ENCODE data around the gene MAML2. TPM values are rescaled to one million over a fixed set of nuclear protein-coding genes. Genes with fewer than 3 reads are reported as not detected.

Gene MAML2
- total RNA-seq, 4 donors from 2014 or later, result 34.2 to 49.8 (median 44.4) TPM

DNA sequence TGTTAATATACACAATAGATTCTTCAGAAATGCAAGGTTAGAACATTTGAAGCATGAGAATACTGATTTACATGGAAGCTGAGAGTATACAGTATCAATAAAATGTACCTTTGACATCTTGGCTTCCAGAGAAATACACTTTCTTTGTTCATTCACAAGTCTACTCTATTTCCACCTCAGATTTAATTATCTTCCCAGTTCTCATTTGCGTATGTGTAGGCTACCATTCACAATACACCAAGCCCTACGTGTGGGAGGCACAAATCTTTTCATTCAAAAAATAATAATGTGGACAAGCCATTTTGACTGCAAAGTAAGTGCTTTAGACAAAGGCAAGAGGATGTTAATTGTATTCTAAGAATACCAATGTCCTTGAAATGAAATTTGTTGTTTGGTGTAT, 286.4 kb downstream of the MAML2 start:
- no peak for ATAC-seq (ENCODE audit: low FRiP score)
- no peak for DNase-seq (ENCODE audit: low spot score)
- TF ChIP-seq, protein P1, sequence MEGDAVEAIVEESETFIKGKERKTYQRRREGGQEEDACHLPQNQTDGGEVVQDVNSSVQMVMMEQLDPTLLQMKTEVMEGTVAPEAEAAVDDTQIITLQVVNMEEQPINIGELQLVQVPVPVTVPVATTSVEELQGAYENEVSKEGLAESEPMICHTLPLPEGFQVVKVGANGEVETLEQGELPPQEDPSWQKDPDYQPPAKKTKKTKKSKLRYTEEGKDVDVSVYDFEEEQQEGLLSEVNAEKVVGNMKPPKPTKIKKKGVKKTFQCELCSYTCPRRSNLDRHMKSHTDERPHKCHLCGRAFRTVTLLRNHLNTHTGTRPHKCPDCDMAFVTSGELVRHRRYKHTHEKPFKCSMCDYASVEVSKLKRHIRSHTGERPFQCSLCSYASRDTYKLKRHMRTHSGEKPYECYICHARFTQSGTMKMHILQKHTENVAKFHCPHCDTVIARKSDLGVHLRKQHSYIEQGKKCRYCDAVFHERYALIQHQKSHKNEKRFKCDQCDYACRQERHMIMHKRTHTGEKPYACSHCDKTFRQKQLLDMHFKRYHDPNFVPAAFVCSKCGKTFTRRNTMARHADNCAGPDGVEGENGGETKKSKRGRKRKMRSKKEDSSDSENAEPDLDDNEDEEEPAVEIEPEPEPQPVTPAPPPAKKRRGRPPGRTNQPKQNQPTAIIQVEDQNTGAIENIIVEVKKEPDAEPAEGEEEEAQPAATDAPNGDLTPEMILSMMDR (IDR thresholded peaks at IDR 0.05), result no peak

DNA sequence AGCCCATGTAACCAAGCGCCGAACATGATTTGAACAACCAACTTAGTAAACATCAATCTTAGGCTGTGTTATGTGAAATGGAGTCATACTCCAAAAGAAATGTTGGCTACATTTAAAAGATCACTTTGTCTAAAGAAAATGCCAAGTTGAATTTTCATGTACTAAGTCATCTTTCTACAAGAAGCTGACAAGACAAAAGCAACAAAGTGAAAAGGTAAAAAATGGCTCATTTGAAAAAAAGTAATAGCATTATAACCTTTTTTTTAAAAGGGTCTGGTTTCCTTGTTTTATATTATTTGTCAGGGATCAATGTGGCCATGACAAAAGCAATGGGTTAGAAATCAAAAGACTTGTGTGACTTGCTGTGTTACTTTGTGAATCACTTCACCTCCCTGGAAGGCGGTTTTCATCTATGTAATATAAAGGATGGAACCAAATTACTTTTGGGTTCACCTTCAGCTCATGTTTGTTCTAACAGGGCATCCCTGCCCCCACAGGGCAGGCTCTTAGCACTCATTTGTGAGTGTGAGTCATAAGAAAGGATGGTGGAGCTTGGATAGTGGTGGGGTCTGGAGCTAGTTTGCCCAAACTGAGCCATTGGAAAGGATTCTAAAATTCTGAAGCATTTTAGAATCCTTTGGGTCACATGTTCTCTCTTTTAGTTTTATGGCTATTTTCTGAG, 287.1 kb downstream of the MAML2 start:
- TF ChIP-seq, protein P1 (IDR thresholded peaks at IDR 0.05), result no peak
- ATAC-seq (ENCODE audit: low FRiP score), result peak; percentile 73
- DNase-seq (ENCODE audit: low spot score), result no peak

DNA sequence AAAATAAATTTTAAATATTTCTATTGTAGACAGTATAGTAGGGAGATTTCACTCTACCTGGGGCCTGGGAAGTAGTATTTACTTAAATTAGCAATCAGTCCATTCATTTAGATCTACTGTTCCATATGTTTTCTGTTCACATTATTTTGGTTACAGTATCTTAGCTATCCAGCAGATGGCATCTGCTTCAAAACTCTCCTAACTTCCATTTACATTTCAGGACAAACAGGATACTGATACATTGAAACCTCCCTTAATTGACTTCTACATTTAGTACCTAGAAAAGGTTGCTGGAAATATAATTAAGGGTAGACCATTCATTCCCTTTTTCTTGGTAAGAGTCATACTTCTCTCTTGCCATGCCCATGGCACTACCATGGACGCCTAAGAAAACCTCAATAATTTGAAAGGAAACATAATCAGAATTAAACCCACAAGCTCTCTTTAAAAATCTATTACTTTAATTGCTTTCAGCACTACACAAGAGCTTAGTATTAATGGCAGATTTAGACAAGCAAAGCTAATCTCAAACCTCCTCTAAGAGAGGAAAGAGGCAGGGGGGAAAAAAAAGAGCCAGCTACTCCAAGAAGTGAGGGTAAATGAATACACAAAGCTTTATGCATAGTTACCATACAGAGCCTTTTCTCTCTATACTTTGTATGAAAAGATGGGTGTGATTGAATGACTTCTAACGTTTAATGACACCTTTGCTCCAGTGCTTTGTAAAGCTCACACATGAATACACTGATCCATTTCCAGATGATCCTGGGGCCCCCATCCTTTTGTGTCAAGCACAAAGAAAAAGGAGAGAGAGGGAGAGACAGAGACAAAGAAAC, 287.9 kb downstream of the MAML2 start:
- ATAC-seq (ENCODE audit: low FRiP score) (peak; percentile 65), DNase-seq (ENCODE audit: low spot score) (no peak)
- TF ChIP-seq, protein P1 (IDR thresholded peaks at IDR 0.05), result no peak

DNA sequence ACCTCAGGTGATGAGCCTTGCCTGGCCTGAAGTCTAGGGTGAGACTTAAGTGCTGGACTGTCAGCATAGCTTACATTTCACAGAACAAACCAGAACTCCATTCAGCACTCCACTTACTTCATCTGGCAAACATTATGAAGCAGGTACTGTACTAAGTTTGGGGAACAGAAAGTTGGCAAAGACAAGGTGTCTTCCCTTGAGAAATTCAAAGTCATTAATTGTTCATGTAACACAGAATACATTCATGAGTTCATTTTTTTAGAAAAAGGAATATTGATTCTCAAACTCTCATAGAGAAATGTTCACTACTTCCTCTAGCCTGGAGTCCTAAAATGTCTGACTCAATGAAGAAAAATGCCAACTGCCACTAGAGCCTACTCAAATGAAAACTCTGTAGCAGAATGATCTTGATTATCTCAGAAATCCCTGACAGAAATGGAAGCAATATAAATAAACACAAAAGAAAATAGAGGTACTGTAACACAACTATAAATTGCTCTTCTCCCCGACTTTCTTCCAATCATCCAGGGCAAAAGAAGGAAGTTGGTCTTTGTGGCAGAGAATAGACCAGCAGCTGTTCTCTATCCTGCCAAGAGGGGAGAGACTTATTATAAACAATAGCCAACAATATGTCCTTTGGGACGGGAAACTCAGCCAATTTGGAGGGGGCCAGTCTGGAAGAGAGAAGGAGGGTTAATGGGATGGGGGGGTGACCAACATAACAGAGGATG, 289.9 kb downstream of the MAML2 start:
- TF ChIP-seq, protein P1 (IDR thresholded peaks at IDR 0.05), result no peak
- ATAC-seq (ENCODE audit: low FRiP score), result no peak
- DNase-seq (ENCODE audit: low spot score), result no peak

DNA sequence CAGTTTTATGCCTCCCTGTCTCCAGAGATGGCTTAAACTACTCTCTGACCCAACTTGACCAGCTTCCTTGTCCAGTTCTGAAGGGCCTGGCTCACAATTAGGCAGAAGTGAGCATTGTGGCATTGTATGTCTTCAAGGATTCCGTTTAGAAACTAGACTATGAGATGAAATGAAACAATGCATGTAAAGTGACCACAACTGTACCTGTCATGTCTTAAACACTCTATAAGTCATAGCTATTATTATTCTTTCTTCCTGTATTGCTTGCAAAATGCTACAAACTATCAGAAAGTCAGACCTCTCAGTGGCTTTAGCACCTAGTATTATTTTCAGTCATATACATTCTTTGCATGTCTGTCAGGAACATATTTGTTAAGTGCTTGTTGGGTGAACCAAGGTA, 291.2 kb downstream of the MAML2 start:
- TF ChIP-seq, protein P1 (IDR thresholded peaks at IDR 0.05), result no peak
- no peak for ATAC-seq (ENCODE audit: low FRiP score)
- DNase-seq (ENCODE audit: low spot score), result no peak

DNA sequence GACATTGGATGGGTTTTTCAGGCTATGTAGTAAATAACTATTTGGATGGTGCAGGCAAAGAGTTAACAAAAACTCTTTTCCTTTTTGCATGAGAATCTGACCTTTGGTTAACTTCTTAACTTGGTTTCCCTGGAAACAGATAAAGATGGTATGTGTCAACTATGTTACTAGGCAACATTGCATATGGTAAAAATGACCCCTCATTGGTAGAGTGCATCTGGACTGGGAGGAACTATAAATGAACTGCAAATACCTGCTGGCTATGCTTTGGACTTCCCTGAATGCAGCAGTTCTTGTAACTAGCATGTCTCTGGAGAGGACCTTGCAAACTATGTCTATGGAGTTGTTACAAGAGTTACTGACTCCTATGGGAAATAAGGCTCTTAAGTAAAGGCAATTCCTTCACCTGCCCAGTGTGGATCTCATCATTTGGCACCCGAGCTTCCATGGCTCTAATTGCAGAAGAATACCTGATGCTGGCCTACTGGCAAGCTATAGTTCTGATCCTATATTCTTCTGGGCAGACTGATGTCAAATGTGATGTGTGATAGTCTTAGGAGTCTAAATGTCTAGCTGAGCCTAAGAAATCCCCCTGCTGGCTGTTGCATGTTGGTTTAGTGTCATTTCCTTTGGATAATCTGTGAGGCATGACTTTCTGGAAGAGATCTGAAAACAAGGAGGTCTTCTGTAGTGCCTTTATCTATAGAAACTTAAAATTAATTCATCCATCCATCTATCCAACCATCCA, 292.4 kb downstream of the MAML2 start:
- TF ChIP-seq, protein P1 (IDR thresholded peaks at IDR 0.05), result no peak
- ATAC-seq (ENCODE audit: low FRiP score) (no peak), DNase-seq (ENCODE audit: low spot score) (no peak)

Data from omental fat pad (tissue), 4 donors.